ENCODE results near the gene RPL38. TPM values are rescaled to one million over a fixed set of nuclear protein-coding genes. Genes with fewer than 3 reads are reported as not detected.

The RPL38 gene
- total and polyA plus RNA-seq, 2 of the 4 experiments (the other 2 are of a cell fraction) = 111 to 527 TPM

- H3K9me1 ChIP-seq (ENCODE audit: insufficient read depth, low read length) = no peaks in the 10 kb centered on the region
- H3K27ac ChIP-seq (ENCODE audit: insufficient read depth, low read length) = no peak overlapping the region
- CTCF ChIA-PET = no interaction called here
- H3K27me3 ChIP-seq (ENCODE audit: control insufficient read depth, insufficient read depth, low read length) = no peaks in the 10 kb centered on the region
- H3K18ac ChIP-seq (ENCODE audit: low read depth, low read length) = no peak overlapping the region
- H4K20me1 ChIP-seq (ENCODE audit: insufficient read depth, low read length) = no peaks in the 10 kb centered on the region
- in situ Hi-C loops (cut with MboI; ENCODE audit: low sequenced_read_pairs) = no loop called here
- H3K23ac ChIP-seq (ENCODE audit: low read depth, low read length) = no peak overlapping the region
- no peak overlapping the region for H2BK20ac ChIP-seq (ENCODE audit: low read depth, low read length)
- H3K9me3 ChIP-seq (ENCODE audit: control insufficient read depth, insufficient read depth, low read length) = no peaks in the 10 kb centered on the region
- H2AFZ ChIP-seq (replicated peaks; ENCODE audit: low read length, poor library complexity) = no peak overlapping the region
- no peaks in the 10 kb centered on the region for H3K36me3 ChIP-seq (ENCODE audit: control insufficient read depth, insufficient read depth, low read length)
- no peak overlapping the region for H4K5ac ChIP-seq (ENCODE audit: low read depth, low read length)
- no peak overlapping the region for H4K8ac ChIP-seq (ENCODE audit: low read depth in 2 of 2, low read length in 2 of 2)
- no peak overlapping the region for H2AK9ac ChIP-seq (replicated peaks; ENCODE audit: low read depth, low read length, poor library complexity)
- TF ChIP-seq MAFK (IDR thresholded peaks at IDR 0.05; ENCODE audit: low read depth, low read length) = no peak
- TF ChIP-seq, protein P1, sequence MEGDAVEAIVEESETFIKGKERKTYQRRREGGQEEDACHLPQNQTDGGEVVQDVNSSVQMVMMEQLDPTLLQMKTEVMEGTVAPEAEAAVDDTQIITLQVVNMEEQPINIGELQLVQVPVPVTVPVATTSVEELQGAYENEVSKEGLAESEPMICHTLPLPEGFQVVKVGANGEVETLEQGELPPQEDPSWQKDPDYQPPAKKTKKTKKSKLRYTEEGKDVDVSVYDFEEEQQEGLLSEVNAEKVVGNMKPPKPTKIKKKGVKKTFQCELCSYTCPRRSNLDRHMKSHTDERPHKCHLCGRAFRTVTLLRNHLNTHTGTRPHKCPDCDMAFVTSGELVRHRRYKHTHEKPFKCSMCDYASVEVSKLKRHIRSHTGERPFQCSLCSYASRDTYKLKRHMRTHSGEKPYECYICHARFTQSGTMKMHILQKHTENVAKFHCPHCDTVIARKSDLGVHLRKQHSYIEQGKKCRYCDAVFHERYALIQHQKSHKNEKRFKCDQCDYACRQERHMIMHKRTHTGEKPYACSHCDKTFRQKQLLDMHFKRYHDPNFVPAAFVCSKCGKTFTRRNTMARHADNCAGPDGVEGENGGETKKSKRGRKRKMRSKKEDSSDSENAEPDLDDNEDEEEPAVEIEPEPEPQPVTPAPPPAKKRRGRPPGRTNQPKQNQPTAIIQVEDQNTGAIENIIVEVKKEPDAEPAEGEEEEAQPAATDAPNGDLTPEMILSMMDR (conservative IDR thresholded peaks at IDR 0.05; ENCODE audit: low read depth, low read length) = no peak
- no peak for TF ChIP-seq CEBPB (IDR thresholded peaks at IDR 0.05; ENCODE audit: low read depth, low read length)
- TF ChIP-seq MXI1 (IDR thresholded peaks at IDR 0.05; ENCODE audit: borderline replicate concordance, low read depth, low read length) = no peak
- TF ChIP-seq NFE2L2 (IDR thresholded peaks at IDR 0.05; ENCODE audit: low read depth, low read length) = no peak
- no peak for TF ChIP-seq RCOR1 (IDR thresholded peaks at IDR 0.05; ENCODE audit: insufficient replicate concordance, low read length)
- no peak for TF ChIP-seq FOS (IDR thresholded peaks at IDR 0.05; ENCODE audit: low read depth, low read length)
- TF ChIP-seq MAZ (IDR thresholded peaks at IDR 0.05; ENCODE audit: borderline replicate concordance, low read depth, low read length) = no peak
- H3K4me3 ChIP-seq (ENCODE audit: insufficient read depth, low read depth, low read length) = no peak overlapping the region
- H3K4ac ChIP-seq (ENCODE audit: low read depth, low read length) = no peak overlapping the region
- no peak overlapping the region for H3K9ac ChIP-seq (ENCODE audit: low read depth, low read length)
- no peak overlapping the region for H2BK15ac ChIP-seq (ENCODE audit: low read depth, low read length)
- H2AK5ac ChIP-seq (ENCODE audit: low read depth, low read length) = no peak overlapping the region
- dilution Hi-C loops (cut with HindIII; ENCODE audit: low sequenced_read_pairs, unreplicated experiment) = no loop called here
- no peaks in the 10 kb centered on the region for H3K4me1 ChIP-seq (ENCODE audit: control insufficient read depth, insufficient read depth, low read length)
- 72% methylated on average over 6 of the region's 16 CpGs; no CpG with 5 or more reads in 1 of the 2 experiments for WGBS, 2 experiments (ENCODE audit: extremely low coverage in 2 of 2, insufficient read length in 1 of 2)
- no peak overlapping the region for H3K56ac ChIP-seq (ENCODE audit: extremely low read depth, insufficient read depth, low read length)
- no peak overlapping the region for H2BK120ac ChIP-seq (ENCODE audit: low read depth, low read length)
- H4K91ac ChIP-seq (ENCODE audit: insufficient read depth, low read depth, low read length) = no peak overlapping the region
- H3K4me2 ChIP-seq (ENCODE audit: low read depth, low read length) = no peak overlapping the region
- no peak overlapping the region for H3K14ac ChIP-seq (replicated peaks; ENCODE audit: low read depth, low read length)
- intact Hi-C loops (cut with micrococcal nuclease) = no loop called here
- no peak for ATAC-seq (ENCODE audit: low read depth)
- H2BK5ac ChIP-seq (ENCODE audit: low read depth, low read length, poor library complexity, severe bottlenecking) = no peak overlapping the region
- BruUV-seq (replicated peaks) = no TSS peak
- no peaks in the 10 kb centered on the region for H3K79me1 ChIP-seq (ENCODE audit: low read depth in 1 of 2, low read length in 2 of 2)
- POLR2A ChIA-PET (ENCODE audit: unreplicated experiment) = no interaction called here
- no peak for DNase-seq
Observed at GRCh38 chr17:74230896-74231295, 27.4 kb downstream of the RPL38 start.
